Skin epidermis (tissue), 12 donors: ENCODE results near the gene EME1.
"Not testable (repeated sequence)": the region's sequence is repeated elsewhere in the genome, so short reads cannot be mapped to it uniquely, and the experiment has no call there.

ENCODE experiments used
- H3K27ac ChIP-seq, 21 experiments: fragments of 200-600 bp; sonication (generic) in 11 of 21; one replicate each; pipeline ENCODE4 v1.5.0; 2020; ENCODE audit warnings: mild to moderate bottlenecking in 3 of 21, inconsistent platforms in 2 of 21, moderate library complexity in 2 of 21
- H3K4me3 ChIP-seq, 7 experiments: fragments of 200-600 bp; sonication (generic) in 2 of 7; one replicate each; pipeline ENCODE4 v1.5.0; 2020; ENCODE audit warnings: inconsistent platforms in 2 of 7, mild to moderate bottlenecking in 2 of 7, moderate library complexity in 1 of 7

The EME1 gene, protein sequence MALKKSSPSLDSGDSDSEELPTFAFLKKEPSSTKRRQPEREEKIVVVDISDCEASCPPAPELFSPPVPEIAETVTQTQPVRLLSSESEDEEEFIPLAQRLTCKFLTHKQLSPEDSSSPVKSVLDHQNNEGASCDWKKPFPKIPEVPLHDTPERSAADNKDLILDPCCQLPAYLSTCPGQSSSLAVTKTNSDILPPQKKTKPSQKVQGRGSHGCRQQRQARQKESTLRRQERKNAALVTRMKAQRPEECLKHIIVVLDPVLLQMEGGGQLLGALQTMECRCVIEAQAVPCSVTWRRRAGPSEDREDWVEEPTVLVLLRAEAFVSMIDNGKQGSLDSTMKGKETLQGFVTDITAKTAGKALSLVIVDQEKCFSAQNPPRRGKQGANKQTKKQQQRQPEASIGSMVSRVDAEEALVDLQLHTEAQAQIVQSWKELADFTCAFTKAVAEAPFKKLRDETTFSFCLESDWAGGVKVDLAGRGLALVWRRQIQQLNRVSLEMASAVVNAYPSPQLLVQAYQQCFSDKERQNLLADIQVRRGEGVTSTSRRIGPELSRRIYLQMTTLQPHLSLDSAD

DNA sequence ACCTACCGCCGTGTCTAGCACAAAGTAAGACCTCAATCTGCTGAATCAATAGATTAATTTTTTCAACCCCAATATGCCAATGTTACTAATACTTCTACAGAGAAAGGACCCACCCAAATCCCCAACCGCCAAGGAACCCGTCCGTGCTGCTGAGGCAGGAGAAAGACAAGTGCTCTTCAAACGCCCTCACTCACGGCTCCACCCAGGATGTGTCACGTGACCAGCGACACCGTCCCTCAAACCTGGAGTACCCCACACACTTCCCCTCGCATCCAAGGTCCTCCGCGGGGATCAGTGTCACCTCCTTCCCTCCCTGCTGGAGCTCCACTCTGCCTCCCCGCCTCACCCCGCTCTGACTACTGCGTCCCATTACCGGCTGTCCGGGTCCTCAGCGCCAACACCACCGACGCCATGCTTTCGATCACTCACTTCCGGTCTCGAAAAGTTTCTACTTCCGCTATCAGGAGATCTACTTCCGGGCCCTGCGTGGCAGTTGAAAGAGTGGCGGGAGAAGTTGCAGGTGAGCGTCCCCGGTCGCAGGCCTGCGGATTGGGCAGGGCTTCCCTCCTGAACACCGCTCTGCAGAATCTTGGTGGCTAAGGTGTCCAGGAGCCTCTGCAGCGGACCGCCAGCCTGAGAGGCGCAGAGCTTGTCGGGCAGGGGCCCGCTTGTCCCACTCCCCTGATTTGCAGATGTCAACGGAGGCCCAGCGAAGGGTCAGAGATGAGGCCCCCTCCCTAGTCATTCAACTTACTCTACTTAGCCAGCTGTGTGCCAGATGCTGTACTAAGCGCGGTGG is at the start of gene EME1, which contains the start of gene MRPL27:
Gene EME1, plus strand, starts transcription at position 472 of the 799 bp plus-strand sequence. CDS start 1,980 bp downstream, outside the sequence.
Gene MRPL27, minus strand, starts transcription at position 427 of the 799 bp plus-strand sequence. Its CDS starts 14 bp downstream, at position 413.
- H3K4me3 ChIP-seq = peak within 1 kb of the TSS; percentile 46 to 83 (median 63)
- H3K27ac ChIP-seq = peak within 1 kb of the TSS; percentile 68 to 99 (median 94)

DNA sequence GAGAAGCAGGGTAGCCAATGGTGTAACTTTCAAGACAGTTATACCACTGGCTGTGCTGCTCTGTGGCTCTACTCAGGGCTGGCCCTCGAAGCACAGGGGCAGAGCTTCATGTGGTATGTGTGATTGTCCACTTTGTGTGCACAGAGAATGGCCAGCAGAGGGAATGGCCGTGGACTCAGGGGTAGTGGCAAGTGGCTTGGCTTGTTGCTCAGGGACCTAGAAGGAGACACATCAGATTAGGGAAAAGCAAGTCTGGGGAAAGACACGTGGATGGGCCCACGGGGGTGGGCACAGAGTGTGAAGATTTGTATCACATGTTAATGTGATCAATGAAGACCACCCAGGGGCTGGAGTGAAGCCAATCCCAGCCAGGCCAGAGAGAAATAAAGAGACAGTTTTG is 47.1 kb upstream of the EME1 start:
- Histone ChIP-seq H3K4me3 (no peak overlapping the region), H3K27ac (no peak overlapping the region)

DNA sequence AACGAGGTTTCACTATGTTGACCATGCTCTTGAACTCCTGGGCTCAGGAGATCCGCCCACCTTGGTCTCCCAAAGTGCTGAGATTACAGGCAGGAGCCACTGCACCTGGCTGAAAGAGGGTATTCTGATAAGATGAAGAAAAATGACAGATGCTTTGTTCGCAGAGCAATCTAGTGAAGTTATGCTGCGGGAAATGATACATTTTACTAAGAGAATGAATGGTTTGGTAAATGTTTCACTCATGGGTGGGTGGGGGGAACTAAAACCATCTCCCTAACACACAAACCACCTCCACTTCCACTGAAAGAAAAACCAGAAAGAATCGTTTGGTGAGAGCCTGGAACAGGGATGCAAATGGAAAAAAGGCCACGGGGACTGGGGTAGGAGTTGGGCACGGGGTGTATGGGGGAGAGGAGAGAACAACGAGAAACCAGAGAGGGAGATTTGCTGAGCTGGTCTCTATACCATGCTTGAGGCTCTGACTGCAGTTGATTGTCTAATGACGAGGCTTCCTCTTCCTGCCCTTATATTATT is 46.1 kb upstream of the EME1 start:
- Histone ChIP-seq H3K27ac (no peak overlapping the region), H3K4me3 (no peak overlapping the region)

DNA sequence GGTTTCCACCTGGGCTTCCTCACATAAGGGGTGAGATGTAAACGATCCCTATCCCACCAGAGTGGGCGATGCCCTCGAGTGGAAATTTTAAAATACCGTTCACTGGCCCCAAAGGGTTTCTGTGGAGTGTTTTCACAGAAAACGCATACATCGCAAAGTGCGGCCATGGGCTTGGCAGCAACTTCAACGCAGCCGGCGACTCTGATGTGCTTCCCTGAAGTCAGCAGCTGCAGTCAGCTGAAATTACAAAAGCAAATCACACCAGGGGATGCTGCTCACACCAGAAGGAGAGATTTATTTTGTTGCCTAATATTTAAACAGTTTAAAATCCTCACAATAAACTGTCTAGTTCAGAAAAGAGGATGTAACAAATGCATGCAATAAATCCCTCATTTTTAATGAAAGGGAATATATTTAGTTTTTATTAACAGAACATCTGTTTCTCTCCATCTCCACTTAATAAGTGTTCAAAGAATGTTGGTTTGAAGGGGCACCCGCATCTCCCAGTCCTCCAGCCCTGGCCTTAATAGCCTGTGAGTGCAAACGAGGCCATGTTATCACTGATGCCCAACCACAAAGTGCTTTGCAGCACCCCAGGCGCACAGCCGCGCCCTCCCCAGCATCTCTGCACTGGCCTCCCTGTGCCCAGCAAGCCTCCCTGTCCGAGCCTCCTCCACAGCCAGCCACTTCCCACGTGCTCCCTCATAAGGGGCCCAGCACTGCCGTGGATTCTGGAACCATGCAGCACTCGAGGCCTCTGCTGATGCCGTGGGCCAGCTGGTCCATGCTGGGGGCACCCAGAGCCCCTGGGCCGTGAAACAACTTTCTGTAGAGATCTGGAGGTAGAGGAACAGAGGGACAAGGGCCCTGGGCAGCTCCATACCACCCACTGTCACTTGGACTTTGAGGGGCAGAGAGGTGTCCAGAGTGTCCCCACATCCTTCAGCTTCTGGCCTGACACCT is 44.4 kb upstream of the EME1 start:
- no peak overlapping the region for H3K27ac ChIP-seq
- no peak overlapping the region for H3K4me3 ChIP-seq

DNA sequence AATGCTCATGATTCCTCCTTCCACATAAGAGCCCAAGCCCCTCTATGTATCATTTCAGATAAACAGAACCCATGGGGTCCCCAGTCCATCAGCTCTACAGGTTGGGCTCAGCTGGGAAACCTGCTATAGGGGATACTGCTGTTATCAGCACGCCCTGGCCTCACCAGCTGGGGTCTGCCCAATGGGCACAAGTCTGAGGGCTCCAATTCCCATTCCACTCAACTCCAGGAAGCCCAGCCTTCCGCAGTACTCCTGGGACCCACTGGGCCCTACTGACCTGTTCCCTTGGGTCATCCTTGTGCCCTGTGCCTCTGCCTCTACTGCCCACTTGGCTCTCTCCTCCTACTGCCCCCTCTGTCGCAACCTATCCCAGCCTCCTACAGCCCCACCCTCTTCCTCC is 43.3 kb upstream of the EME1 start:
- no peak overlapping the region for H3K27ac ChIP-seq
- no peak overlapping the region for H3K4me3 ChIP-seq

DNA sequence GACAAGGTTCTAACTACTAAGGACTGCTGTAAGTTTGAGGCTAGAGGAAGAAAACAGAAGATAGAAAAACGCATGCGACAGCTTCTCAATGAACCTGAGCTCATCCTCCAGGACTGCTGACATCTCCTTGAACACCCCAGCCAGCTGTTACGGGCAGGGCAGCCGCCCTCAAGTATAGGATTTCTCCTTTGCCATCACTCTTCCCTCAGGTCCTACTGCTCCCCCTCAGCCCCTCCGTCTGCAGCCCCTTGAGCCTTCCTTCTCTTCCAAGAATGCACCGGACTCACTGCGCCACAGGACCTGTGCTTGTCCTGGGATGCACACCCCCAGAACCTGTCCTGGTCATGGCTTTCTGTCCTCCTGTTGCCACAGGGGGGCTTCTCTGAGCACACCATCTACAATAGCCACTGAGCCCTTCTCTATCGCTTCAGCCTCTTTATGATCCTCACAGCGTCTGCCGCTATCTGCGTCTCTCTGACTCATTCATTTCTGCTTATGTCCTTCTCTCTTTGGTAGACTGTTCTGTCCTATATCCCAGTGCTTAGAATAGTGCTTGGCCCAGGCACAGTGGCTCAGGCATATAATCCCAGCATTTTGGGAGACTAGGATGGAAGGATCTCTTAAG is 42.8 kb upstream of the EME1 start:
- Histone ChIP-seq H3K27ac (no peak overlapping the region), H3K4me3 (no peak overlapping the region)

DNA sequence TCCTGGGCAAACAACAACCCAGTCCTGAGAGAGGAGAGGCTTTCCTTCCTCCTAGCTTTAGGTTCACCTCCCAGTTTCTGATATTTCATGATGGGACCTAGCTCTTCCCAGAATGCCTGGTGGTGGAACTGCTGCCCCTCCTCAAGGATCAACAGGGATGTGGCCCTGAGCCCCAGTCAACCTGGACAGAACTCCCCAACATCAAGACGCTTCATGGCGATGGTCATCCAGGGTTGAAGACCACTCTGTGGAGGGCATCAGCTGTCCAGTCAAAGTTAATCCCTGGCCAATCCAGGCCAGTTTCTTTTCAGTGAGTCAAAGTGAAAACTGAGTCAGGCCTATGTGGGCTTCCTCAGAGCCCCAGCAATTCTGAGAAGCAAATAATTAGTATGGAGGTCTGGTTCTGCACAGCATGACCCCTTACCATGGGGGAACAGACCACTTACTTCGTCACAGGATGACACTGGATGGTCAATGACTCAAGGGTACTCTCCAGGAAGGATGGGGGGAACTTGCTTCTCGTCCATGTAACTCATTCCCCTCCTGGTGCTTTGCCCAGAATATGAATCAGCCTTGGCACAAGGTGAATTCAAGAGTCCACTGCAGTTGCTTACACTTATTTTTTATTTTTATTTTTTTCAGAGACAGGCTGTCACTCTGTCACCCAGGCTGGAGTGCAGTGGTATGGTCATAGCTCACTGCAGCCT is 41.8 kb upstream of the EME1 start:
- Histone ChIP-seq H3K4me3 (no peak overlapping the region), H3K27ac (no peak overlapping the region)

DNA sequence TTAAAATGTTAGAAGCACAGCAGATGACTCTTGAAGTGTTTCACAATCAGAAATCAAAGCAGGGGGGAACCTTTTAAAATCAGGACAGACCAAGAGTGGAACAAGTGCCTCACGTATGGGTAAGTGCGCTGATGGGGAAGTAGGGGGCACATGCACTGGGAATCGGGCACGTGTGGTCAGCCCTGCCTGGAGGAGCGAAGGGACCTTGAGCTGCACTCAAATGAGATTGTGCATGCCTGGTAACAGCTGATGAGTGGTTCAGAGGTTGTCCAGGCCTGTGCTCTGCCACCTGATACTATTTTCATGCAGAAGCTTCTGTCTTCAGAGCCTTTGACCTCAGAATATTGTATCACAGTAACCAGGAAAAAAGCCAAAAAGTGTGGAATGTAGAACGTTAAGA is 40.8 kb upstream of the EME1 start:
- Histone ChIP-seq H3K27ac (no peak overlapping the region), H3K4me3 (no peak overlapping the region)

DNA sequence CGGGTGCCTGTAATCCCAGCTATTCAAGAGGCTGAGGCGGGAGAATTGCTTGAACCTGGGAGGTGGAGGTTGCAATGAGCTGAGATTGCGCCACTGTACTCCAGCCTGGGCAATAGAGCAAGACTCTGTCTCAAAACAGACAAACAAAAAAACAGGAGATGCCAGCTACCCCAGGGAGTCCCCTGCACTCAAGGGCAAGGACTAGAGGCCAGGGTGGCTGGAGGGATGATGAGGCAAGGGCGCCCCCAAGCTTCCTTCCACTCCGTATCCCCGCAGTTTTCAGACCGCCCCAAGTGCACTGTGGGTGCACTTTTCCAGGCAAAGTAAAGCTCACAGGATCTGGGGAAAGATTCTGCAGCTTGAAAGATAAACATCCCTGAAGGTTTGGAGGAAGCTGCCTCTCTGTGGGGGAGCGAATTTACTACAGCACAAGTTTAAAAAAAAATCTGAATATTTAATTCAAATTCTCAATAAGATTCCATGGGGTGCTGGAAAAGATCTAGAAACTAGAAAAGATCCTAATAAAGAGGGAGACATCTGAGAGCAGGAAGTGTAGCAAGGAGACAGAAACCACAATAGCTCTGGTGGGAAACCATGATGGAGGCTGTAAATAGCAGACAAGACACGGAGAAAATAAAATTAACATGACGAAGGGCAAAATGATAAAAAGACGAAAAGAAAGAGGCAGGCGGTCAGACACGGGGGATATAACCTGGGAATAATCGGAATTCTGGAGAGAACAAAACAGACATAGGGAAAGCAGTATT is 39.6 kb upstream of the EME1 start:
- H3K4me3 ChIP-seq, H3K27ac ChIP-seq: not testable (repeated sequence)

DNA sequence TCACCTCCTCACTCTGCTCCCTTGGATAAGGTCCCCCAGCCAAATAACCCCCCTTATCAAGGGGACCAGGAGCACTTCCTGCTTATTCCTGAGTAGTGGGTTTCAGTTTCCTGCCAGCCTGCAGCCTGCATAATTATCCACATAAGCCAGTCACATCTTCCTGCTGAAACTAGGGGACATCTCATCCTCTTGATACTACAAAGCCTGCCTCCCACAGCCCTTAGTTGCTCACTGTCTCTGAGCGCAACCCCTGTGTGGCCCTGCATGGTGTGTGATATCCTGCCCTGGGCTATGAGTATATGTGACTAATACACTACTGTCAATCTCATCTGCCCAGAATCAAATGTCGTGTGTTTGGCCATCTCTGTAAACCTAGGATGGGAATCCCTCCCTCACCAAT is 35.1 kb upstream of the EME1 start:
- Histone ChIP-seq H3K27ac (no peak overlapping the region), H3K4me3 (no peak overlapping the region)

DNA sequence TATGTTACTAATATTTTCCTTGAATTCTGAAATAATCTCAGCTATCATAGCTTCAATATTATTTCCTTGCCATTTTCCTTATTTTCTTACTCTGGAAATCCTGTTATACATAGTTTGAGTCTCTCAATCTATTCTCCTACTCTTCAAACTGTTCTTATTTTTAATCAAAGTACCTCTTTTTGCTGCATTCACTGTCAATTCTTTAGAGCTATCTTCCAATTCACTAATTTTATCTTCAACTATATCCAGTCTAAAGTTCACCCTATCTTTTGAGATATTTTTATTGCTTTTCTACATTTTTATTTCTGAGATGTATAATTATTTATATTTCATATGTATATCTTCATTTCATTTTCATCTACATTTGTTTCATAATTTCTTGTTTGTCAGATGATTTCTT is 34.4 kb upstream of the EME1 start:
- Histone ChIP-seq H3K27ac (no peak overlapping the region), H3K4me3 (no peak overlapping the region)

DNA sequence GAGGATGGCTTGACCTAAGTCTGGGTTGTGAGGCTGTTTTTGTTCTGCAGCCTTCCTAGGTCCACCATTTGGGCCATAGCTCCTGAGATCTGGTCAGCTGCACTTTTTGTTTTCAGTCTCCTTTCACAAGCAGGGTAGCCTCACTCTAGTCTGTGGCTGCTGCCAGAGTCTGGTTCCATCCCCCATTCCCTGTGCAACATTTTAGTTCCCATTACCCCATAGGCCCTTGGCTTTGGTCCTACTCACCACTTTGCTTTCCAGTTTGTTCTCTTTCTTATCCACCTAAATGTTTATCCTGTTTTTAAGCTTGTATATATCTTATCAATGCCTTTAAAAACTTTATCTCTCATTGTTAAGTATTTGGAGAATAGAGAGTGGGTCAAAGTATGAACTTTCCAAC is 33.6 kb upstream of the EME1 start:
- H3K4me3 ChIP-seq = no peak overlapping the region
- no peak overlapping the region for H3K27ac ChIP-seq

DNA sequence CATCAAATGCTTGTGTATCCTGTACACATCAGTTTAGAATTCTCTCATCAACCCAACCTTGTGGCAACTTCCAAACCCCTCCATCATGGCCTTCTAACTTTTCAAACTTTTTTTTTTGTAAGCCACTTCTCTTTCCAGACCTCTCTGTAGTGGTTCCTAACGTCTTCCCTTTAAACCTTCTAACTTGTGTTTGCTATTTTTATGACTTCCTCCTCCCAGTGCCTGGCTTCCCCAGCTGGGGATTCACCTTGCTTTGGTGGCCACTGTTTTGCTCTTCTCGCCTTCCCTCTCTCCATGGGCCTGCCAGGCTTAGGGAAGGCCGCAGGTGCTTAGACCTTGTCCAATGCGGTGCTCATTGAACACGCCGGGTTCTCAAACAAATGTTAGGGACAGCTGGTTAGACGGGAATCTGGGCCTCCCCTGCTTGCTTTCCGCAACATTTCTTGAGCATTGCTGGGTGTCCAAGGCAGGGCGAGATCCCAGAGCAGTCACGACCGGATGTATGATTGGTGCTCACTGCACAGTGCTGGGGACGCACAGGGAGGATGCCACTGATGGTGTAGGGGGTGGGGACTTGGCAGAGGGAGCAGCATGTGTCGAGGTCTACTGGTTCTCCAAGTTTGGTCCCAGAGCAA is 28.2 kb upstream of the EME1 start:
- Histone ChIP-seq H3K4me3 (peak overlapping the region in 1 of 7 experiments; percentile 82), H3K27ac (peak overlapping the region in 2 of 21 experiments; percentile 55 to 89)

DNA sequence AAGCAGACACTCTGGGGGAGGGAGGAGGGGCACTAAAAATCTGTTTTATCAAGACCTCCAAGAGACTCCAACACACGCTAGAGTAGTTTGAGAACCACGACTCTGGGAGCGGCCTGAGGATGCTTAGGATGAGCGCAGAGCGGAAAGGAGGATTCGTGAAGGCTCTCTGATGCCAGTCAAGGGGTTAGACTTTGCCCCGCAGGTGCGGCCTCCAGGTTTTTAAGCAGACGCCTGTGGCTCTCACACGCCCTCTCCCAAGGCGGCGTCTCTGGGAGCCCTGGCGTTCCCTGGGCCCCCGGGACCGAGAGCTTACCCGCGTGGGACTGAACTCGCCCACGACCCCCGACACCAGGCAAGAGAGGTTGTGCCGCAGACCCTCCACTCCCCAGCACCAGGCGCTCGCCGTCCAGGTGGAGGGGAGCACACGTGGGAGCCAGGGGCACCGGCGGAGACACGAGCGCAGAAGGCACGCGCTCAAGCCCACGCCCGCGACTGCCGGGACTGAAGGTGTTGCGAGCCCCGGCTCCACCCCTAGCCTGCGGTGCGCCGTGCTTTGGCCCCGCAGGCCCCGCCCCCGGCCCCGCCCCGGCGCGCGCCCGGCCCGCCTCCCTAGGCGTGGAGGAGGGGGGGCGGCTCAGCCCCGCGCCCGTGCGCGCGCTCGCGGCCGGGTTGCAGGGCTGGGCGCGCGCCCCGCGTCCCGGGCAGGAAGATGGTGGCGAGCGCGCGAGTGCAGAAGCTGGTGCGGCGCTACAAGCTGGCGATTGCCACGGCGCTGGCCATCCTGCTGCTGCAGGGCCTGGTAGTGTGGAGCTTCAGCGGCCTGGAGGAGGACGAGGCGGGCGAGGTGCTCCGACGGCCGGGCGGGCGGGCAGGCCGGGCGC is 27.4 kb upstream of the EME1 start, which contains the start of gene XYLT2:
Gene XYLT2, plus strand, starts transcription at position 695 of the 881 bp plus-strand sequence. Its CDS starts 15 bp downstream, at position 710.
- H3K27ac ChIP-seq = peak within 1 kb of the TSS; percentile 31 to 89 (median 77)
- H3K4me3 ChIP-seq = peak within 1 kb of the TSS; percentile 78 to 87 (median 82)

DNA sequence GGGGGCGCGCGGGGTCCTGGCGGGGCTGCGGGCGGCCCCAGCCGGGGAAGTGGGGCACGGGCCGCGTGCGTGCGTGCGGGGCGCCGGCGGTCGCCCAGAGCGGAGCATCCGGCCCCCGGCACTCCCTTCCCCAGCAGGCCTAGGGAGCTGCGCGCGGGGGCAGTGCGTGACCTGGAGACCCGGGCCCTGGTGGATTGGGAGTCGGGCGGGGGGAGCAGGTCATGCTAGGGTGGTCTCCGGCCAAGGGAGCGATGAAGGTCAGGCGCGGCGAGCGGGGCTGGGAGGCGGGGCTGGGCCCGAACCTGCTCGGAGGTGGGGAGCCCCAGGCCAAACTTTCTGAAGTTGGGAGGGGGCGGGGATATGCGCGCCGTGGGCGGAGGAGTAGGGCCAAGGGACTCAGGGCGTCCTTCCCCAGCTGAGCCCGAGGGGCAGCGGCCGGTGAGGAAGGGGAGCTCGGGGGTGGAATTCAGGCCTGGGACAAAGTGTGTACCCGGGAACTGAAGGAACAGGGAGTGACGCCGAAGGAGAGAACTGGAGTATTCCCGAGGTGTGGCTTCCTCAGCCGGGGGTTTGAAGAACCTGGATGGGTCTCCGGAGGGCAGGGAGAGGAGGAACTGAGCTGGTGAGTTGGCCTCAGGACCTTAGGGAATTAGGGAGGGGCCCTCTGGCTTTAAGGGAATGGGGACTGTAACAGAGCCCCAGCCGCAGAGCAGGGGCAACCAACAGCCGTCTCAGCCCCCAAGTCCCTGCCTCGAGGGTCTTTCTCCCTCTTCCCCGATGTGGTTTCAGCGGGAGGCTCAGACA is 26.5 kb upstream of the EME1 start:
- Histone ChIP-seq H3K4me3 (peak overlapping the region; percentile 78 to 87 (median 82)), H3K27ac (peak overlapping the region; percentile 31 to 89 (median 77))
